ENCODE data around the gene FERMT3.
A peak's percentile ranks its signal among the peaks of the same experiment; 100 is the strongest.

FERMT3 gene

GRCh38 chr11:64267207-64267945, 60.9 kb downstream of the FERMT3 start:
- DNase-seq: no peak

GRCh38 chr11:64268025-64268892, 61.7 kb downstream of the FERMT3 start:
- DNase-seq: no peak

GRCh38 chr11:64268893-64269539, 62.5 kb downstream of the FERMT3 start:
- DNase-seq: no peak

- DNase-seq: peak; percentile 98
Measured at GRCh38 chr11:64269540-64270220, 63.2 kb downstream of the FERMT3 start.

Measured in CD4-positive, alpha-beta T cell treated with Interleukin-21 for 1 hour (primary cell).